Measurements from ENCODE around the gene ZNF423. TPM values are rescaled to one million over a fixed set of nuclear protein-coding genes. Genes with fewer than 3 reads are reported as not detected.
A peak's percentile ranks its signal among the peaks of the same experiment; 100 is the strongest.

Gene ZNF423
- total RNA-seq, 6 experiments from 2014 or later: 0.43 to 1.2 (median 0.89) TPM

DNA sequence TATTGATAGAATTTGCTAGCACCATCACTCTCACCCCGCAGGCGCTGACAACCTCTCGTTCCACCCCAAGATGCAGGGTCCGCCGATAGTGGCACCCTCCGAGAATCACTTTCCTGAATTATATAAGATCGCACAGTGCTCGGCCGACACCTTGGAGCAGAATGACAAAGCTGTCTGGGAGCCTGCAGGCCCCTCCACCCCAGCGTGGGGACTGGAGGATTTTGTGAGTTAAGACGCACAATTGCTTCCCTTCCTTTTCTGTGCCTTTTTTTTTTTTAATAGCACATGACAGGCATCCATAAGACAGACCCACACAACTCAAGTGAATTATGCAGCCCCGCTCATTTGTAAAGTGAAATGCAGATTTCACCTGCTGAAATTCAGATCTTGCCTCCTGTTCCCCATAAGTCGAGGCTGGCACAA, 327.0 kb downstream of the ZNF423 start:
- H3K4me3 ChIP-seq: no peak overlapping the region

DNA sequence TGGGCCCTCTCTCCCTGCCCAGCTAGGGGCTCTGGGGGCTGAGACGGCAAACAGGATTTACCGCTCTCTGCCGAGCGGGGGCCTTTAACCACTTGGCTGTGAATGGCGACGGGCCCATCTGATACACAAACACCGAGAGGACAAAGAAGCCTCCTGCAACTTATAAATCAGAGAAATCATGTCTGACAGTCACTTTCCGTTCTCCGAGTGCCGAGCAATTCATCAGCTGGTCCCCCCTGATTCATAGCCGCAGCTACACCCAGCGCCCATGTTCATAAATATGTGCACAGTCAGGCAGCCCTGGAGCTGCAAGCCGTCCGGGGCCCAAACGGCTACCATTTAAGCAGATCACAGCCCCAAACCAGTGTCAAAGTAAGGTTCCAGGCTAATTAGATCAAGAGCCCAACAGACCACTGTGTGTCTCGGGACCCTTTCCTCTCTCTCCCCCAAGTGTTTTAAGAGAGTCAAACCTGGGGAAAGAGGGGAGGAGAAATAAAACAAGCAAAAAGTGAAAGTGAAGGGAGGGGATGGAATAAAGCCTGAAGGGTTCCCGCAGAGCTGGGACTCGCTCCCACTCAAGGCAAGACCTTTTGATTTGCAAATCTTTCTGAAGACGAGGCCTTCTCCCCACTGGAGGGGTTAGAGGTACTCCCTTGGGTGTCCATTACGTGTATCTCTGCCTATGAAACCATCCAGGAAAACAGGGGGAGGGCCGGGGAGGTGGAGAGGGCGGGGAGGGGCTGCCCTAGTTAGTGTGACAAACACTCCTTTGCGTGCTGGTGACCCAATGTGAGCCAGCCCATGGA, 327.6 kb downstream of the ZNF423 start:
- H3K27me3 ChIP-seq: no peaks in the 10 kb centered on the region
- no peaks in the 10 kb centered on the region for H3K36me3 ChIP-seq
- no peaks in the 10 kb centered on the region for H3K9me3 ChIP-seq
- TF ChIP-seq, protein P1, sequence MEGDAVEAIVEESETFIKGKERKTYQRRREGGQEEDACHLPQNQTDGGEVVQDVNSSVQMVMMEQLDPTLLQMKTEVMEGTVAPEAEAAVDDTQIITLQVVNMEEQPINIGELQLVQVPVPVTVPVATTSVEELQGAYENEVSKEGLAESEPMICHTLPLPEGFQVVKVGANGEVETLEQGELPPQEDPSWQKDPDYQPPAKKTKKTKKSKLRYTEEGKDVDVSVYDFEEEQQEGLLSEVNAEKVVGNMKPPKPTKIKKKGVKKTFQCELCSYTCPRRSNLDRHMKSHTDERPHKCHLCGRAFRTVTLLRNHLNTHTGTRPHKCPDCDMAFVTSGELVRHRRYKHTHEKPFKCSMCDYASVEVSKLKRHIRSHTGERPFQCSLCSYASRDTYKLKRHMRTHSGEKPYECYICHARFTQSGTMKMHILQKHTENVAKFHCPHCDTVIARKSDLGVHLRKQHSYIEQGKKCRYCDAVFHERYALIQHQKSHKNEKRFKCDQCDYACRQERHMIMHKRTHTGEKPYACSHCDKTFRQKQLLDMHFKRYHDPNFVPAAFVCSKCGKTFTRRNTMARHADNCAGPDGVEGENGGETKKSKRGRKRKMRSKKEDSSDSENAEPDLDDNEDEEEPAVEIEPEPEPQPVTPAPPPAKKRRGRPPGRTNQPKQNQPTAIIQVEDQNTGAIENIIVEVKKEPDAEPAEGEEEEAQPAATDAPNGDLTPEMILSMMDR (IDR thresholded peaks at IDR 0.05): no peak
- TF ChIP-seq POLR2A (IDR thresholded peaks at IDR 0.05): no peak
- 34% methylated on average over 13 of the region's 23 CpGs for WGBS (ENCODE audit: insufficient coverage, low coverage, low lambda C conversion rate, missing lambda C conversion rate)
- DNase-seq (no peak), ATAC-seq (peak in 1 of 4 donors; percentile 20)
- intact Hi-C loops (cut with DNase I): no loop called here
- H3K27ac ChIP-seq: no peak overlapping the region
- H3K4me1 ChIP-seq: no peaks in the 10 kb centered on the region
- peak overlapping the region in 2 of 3 donors; percentile 5 to 16 for H3K4me3 ChIP-seq

More for the DNA sequence above, 327.0 kb downstream of the ZNF423 start:
- Histone ChIP-seq H3K9me3 (no peaks in the 10 kb centered on the region), H3K27ac (no peak overlapping the region), H3K27me3 (no peaks in the 10 kb centered on the region), H3K36me3 (no peaks in the 10 kb centered on the region), H3K4me1 (no peaks in the 10 kb centered on the region)
- 59% methylated on average over 6 of the region's 13 CpGs for WGBS (ENCODE audit: insufficient coverage, low coverage, low lambda C conversion rate, missing lambda C conversion rate)
- intact Hi-C loops (cut with DNase I): no loop called here
- no peak for TF ChIP-seq POLR2A (IDR thresholded peaks at IDR 0.05)
- TF ChIP-seq, protein P1 (IDR thresholded peaks at IDR 0.05): no peak
- no peak for DNase-seq
- ATAC-seq: no peak

DNA sequence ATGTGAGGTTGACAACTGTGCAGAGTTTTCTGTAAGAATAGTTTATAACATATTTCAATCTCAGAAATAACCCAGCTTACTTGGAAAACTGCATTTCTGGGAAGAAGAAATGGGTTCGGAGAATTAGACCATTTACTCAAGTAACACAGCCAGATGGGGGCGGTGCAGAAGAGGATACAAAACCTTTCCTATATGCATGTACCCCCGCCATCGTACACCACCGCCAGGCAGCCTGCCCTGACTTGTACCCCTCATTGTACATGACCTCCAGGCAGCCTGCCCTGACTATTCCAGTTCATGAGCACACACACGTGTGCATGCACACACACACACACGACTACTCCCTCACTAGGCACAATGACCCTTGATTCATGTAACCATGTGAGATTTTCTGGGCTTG, 328.3 kb downstream of the ZNF423 start:
- no peaks in the 10 kb centered on the region for H3K36me3 ChIP-seq
- H3K9me3 ChIP-seq: no peaks in the 10 kb centered on the region
- WGBS (ENCODE audit: insufficient coverage, low coverage, low lambda C conversion rate, missing lambda C conversion rate): 92% methylated on average over 6 of the region's 7 CpGs
- no peaks in the 10 kb centered on the region for H3K27me3 ChIP-seq
- ATAC-seq (no peak), DNase-seq (no peak)
- TF ChIP-seq, protein P1 (IDR thresholded peaks at IDR 0.05): no peak
- TF ChIP-seq POLR2A (IDR thresholded peaks at IDR 0.05): no peak
- H3K27ac ChIP-seq: no peak overlapping the region
- intact Hi-C loops (cut with DNase I): no loop called here
- H3K4me1 ChIP-seq: no peaks in the 10 kb centered on the region
- no peak overlapping the region for H3K4me3 ChIP-seq

DNA sequence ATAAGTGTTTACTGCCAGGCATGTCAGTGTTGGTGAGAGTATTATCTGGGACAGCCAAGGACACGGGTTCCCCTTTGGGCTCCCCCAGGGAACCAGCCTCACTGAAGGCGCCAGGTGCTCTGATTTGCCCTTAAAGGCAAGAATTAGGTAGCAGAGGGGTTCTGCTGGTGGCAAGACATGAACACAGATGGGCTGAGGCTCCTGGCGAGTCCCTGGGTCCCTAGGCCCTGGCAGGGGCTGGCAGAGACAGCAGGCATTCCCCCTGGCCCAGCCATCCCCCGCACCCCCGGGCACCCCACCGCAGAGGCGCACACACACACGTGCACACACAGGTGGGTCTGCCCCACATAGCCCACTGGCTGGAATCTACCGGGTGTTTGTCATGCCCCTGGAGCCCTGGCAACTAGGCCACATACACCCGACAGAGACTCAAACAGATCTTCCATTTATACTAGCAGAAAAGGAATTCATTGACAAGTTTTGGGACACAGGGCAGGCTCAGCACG, 329.0 kb downstream of the ZNF423 start:
- TF ChIP-seq POLR2A (IDR thresholded peaks at IDR 0.05): no peak
- TF ChIP-seq, protein P1 (IDR thresholded peaks at IDR 0.05): no peak
- WGBS (ENCODE audit: insufficient coverage, low coverage, low lambda C conversion rate, missing lambda C conversion rate): no CpG with 5 or more reads among the region's 11 CpGs

More for the DNA sequence above, 329.0 kb downstream of the ZNF423 start:
- Histone ChIP-seq H3K36me3 (no peaks in the 10 kb centered on the region), H3K4me1 (no peaks in the 10 kb centered on the region), H3K27ac (no peak overlapping the region), H3K4me3 (no peak overlapping the region), H3K9me3 (no peaks in the 10 kb centered on the region), H3K27me3 (no peaks in the 10 kb centered on the region)
- ATAC-seq (no peak), DNase-seq (no peak)
- intact Hi-C loops (cut with DNase I): no loop called here

Measured in right lobe of liver (tissue), 6 donors.